Measurements from ENCODE around the gene FIG4. TPM values are rescaled to one million over a fixed set of nuclear protein-coding genes. Genes with fewer than 3 reads are reported as not detected.
A peak's percentile ranks its signal among the peaks of the same experiment; 100 is the strongest.

The FIG4 gene
- total and polyA plus RNA-seq, 2 of the 13 experiments (the other 11 are each of a cell fraction or from before 2014, with no cell fraction given), result 5.5 to 7.9 TPM

GRCh38 chr6:109690737-109691621 lies at the start of gene FIG4, which contains the start of gene AK9 (continued):
- TF ChIP-seq ZNF639 (CRISPR knock-in tag; conservative IDR thresholded peaks at IDR 0.05) (0 out of 2 replicates have a peak, but pooled peaks have one; percentile 22), KAT8 (CRISPR knock-in tag; IDR thresholded peaks at IDR 0.05) (peak; percentile 85), ZNF749 (CRISPR knock-in tag; IDR thresholded peaks at IDR 0.05; ENCODE audit: borderline replicate concordance) (no peak), DPF2 (CRISPR knock-in tag; IDR thresholded peaks at IDR 0.05; ENCODE audit: borderline replicate concordance, low read depth) (no peak), ZNF766 (CRISPR knock-in tag; IDR thresholded peaks at IDR 0.05; ENCODE audit: borderline replicate concordance) (no peak), ZC3H13 (CRISPR knock-in tag; IDR thresholded peaks at IDR 0.05) (no peak), RELA (CRISPR knock-in tag; IDR thresholded peaks at IDR 0.05) (no peak), SAP130 (CRISPR knock-in tag; IDR thresholded peaks at IDR 0.05; ENCODE audit: low read depth) (peak; percentile 80), ZNF841 (CRISPR knock-in tag; IDR thresholded peaks at IDR 0.05; ENCODE audit: borderline replicate concordance) (no peak), ZNF232 (CRISPR knock-in tag; IDR thresholded peaks at IDR 0.05; ENCODE audit: borderline replicate concordance) (no peak; the same call in 1 of the 2 replicates), NBN (conservative IDR thresholded peaks at IDR 0.05) (no peak), ESRRA (CRISPR knock-in tag; IDR thresholded peaks at IDR 0.05; ENCODE audit: low read depth) (peak; percentile 53; the same call in 1 of the 2 replicates), ZFYVE20 (CRISPR knock-in tag; IDR thresholded peaks at IDR 0.05; ENCODE audit: borderline replicate concordance, low read depth) (no peak), NCOA2 (CRISPR knock-in tag; IDR thresholded peaks at IDR 0.05) (no peak), KAT7 (CRISPR knock-in tag; IDR thresholded peaks at IDR 0.05; ENCODE audit: borderline replicate concordance) (no peak; the same call in 1 of the 2 replicates), ZNF713 (CRISPR knock-in tag; IDR thresholded peaks at IDR 0.05) (no peak), ZNF484 (CRISPR knock-in tag; IDR thresholded peaks at IDR 0.05; ENCODE audit: borderline replicate concordance, low read depth) (no peak), FOXK2 (IDR thresholded peaks at IDR 0.05) (no peak), NFAT5 (CRISPR knock-in tag; IDR thresholded peaks at IDR 0.05) (no peak), MEIS2 (CRISPR knock-in tag; IDR thresholded peaks at IDR 0.05) (no peak), RBAK (CRISPR knock-in tag; IDR thresholded peaks at IDR 0.05) (no peak)
- TF ChIP-seq, protein P1, sequence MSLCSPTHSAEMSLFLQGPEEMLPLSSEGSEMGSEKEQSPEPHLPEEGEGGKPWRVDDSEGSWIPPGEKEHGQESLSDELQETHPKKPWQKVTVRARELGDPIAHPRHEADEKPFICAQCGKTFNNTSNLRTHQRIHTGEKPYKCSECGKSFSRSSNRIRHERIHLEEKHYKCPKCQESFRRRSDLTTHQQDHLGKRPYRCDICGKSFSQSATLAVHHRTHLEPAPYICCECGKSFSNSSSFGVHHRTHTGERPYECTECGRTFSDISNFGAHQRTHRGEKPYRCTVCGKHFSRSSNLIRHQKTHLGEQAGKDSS (CRISPR knock-in tag; IDR thresholded peaks at IDR 0.05; ENCODE audit: borderline replicate concordance, low read depth), result no peak

All from HepG2 (cell line).